Esophagus squamous epithelium (tissue), 5 donors: ENCODE data around the gene KIF2A. TPM values are rescaled to one million over a fixed set of nuclear protein-coding genes. Genes with fewer than 3 reads are reported as not detected.

Source experiments
- DNase-seq: peaks from one replicate; lab custom pipeline; 2025; lab: John Stamatoyannopoulos, UW
- H3K27ac ChIP-seq, 4 donors: fragments of 200-600 bp; sonication (generic); one replicate each; pipeline ENCODE4 v1.5.1; 2016 to 2019; ENCODE audit warnings: mild to moderate bottlenecking in 1 of 4
- H3K27me3 ChIP-seq, 4 donors: fragments of 200-600 bp; sonication (generic); 1 replicate in 3 of 4; 2 replicates in 1 of 4; pipeline versions ENCODE4 v1.5.1 to v1.6.0; 2017 to 2021; ENCODE audit warnings: antibody characterized with exemption in 1 of 4
- H3K36me3 ChIP-seq, 3 donors: fragments of 200-600 bp; sonication (generic); one replicate each; pipeline ENCODE4 v1.5.1; 2016 to 2019
- H3K4me1 ChIP-seq, 3 donors: fragments of 200-600 bp; sonication (generic); one replicate each; pipeline ENCODE4 v1.5.1; 2017 to 2019
- H3K4me3 ChIP-seq, 4 donors: fragments of 200-600 bp; sonication (generic); 1 replicate in 3 of 4; 2 replicates in 1 of 4; pipeline ENCODE4 v1.5.1; 2016 to 2019; ENCODE audit warnings: mild to moderate bottlenecking in 2 of 4, moderate library complexity in 1 of 4
- H3K9me3 ChIP-seq, 3 donors: fragments of 200-600 bp; sonication (generic); one replicate each; pipeline ENCODE4 v1.5.1; 2016 to 2019
- CTCF ChIP-seq, 6 experiments: fragments of 450-650 bp in 4 of 6; fragments of 200-600 bp in 2 of 6; sonication (generic) in 2 of 6; IDR thresholded peaks; one replicate each; pipeline ENCODE4 v1.5.1; 2016 to 2019; ENCODE audit warnings: antibody characterized with exemption in 6 of 6, mild to moderate bottlenecking in 4 of 6, moderate library complexity in 4 of 6
- POLR2A ChIP-seq, 4 donors: fragments of 450-650 bp; IDR thresholded peaks; one replicate each; pipeline ENCODE4 v1.6.1; 2017; ENCODE audit warnings: antibody characterized with exemption in 4 of 4, mild to moderate bottlenecking in 4 of 4, moderate library complexity in 3 of 4
- WGBS, 2 donors: methylation state at CpG; one replicate each; pipeline ENCODE4 v1.1.5; 2018; 5-methylcytosine and 5-hydroxymethylcytosine counted together
- intact Hi-C: fragments of 100-400 bp; cut with DNase I; formaldehyde crosslinking; loops from one replicate; pipeline ENCODE4 v1.15.0; 2022
- total RNA-seq, 4 donors: library from RNA; depleted of rRNA; stranded (reverse); fragments of >200 nt; gene quantifications; one replicate each; pipeline ENCODE4 v1.1.0, GENCODE V29; 2016
- donor health status: DM: yes; HTN: yes; CAD: no.

The KIF2A gene
- total RNA-seq, 4 donors from 2014 or later, result 14.0 to 43.1 (median 26.4) TPM

DNA sequence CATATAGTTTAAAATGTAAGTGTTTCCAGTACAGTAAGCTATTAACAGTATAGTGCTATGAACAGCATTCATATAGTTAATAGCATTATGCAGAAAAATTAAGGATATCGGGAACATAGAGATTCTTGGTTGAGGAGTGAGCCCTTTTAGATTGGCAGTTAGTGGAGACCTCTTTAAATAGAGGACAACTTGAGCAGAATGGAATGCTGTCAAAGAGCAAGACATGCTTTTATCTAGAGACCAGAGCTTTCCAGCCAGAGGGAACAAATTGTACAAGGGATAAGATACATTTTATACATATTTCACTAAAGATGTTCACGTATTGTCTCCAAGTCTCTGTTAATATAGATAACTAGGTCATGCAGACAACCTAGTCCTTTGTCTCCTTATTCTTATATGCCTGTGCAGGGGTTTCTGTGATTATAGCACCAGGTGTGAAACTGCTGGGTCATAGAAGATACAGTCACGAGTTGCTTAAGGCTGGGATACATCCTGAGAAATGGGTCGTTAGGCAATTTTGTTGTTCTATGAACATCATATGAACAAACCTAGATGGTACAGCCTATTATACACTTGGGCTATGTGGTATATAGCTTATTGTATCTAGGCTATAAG is 112.6 kb downstream of the KIF2A start:
- Histone ChIP-seq H3K4me3 (no peak overlapping the region), H3K36me3 (peaks cover 0 to 11% (median 0%) of the 10 kb centered on the region in 3 donors), H3K4me1 (peaks cover 1 to 15% (median 5%) of the 10 kb centered on the region in 3 donors), H3K27ac (no peak overlapping the region), H3K9me3 (no peaks in the 10 kb centered on the region), H3K27me3 (no peaks in the 10 kb centered on the region)
- no peak for TF ChIP-seq POLR2A (IDR thresholded peaks at IDR 0.05)
- TF ChIP-seq CTCF (IDR thresholded peaks at IDR 0.05), result no peak
- WGBS, 2 donors, result 80 to 100% methylated on average over 4 of the region's 4 CpGs
- intact Hi-C loops, result no loop called here
- DNase-seq, result no peak

DNA sequence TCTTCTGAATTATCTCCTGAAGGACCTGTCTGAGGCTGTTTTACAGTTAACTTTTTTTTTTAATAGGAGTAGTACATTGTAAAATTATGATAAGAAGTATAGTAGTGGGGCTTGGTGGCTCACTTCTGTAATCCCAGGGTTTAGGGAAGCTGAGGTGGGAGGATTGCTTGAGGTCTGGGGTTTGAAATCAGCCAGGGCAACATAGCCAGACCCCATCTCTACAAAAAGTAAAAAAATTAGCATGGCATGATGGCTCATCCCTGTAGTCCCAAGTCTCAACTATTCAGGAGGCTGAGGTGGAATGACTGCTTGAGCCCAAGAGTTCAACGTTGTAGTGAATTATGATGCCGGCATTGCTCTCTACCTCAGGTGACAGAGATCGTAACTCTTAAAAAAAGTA is 113.6 kb downstream of the KIF2A start:
- H3K4me1 ChIP-seq, result peaks cover 0 to 5% (median 0%) of the 10 kb centered on the region in 3 donors

GRCh38 chr5:62421414-62421813 is 115.4 kb downstream of the KIF2A start:
- Histone ChIP-seq H3K4me1 (no peaks in the 10 kb centered on the region), H3K9me3 (no peaks in the 10 kb centered on the region), H3K27ac (no peak overlapping the region), H3K4me3 (no peak overlapping the region), H3K36me3 (peaks cover 0 to 11% (median 0%) of the 10 kb centered on the region in 3 donors), H3K27me3 (no peaks in the 10 kb centered on the region)
- no peak for DNase-seq
- intact Hi-C loops, result no loop called here
- no peak for TF ChIP-seq CTCF (IDR thresholded peaks at IDR 0.05)
- TF ChIP-seq POLR2A (IDR thresholded peaks at IDR 0.05), result no peak
- 68 to 89% methylated on average over 1 of the region's 1 CpG for WGBS, 2 donors

More for the DNA sequence above, 113.6 kb downstream of the KIF2A start:
- Histone ChIP-seq H3K27ac (no peak overlapping the region), H3K4me3 (no peak overlapping the region), H3K27me3 (no peaks in the 10 kb centered on the region), H3K9me3 (no peaks in the 10 kb centered on the region), H3K36me3 (peaks cover 0 to 11% (median 0%) of the 10 kb centered on the region in 3 donors)
- TF ChIP-seq POLR2A (IDR thresholded peaks at IDR 0.05), result no peak
- TF ChIP-seq CTCF (IDR thresholded peaks at IDR 0.05), result no peak
- intact Hi-C loops, result no loop called here
- DNase-seq, result no peak
- 100% methylated on average over 3 of the region's 3 CpGs for WGBS, 2 donors

- no peak for DNase-seq
- no peaks in the 10 kb centered on the region for H3K27me3 ChIP-seq
- no peaks in the 10 kb centered on the region for H3K9me3 ChIP-seq
- TF ChIP-seq CTCF (IDR thresholded peaks at IDR 0.05) (no peak), POLR2A (IDR thresholded peaks at IDR 0.05) (no peak)
- no peak overlapping the region for H3K27ac ChIP-seq
- no peaks in the 10 kb centered on the region for H3K4me1 ChIP-seq
- WGBS, 2 donors, result 80 to 85% methylated on average over 1 of the region's 1 CpG
- H3K36me3 ChIP-seq, result no peaks in the 10 kb centered on the region
- intact Hi-C loops, result no loop called here
- H3K4me3 ChIP-seq, result no peak overlapping the region
Observed at GRCh38 chr5:62424763-62425162, 118.8 kb downstream of the KIF2A start.

- WGBS, 2 donors, result 75 to 81% methylated on average over 11 of the region's 11 CpGs
Observed at GRCh38 chr5:62431735-62432620, 126.0 kb downstream of the KIF2A start.

More at GRCh38 chr5:62431735-62432620, 126.0 kb downstream of the KIF2A start:
- peaks cover 0 to 21% (median 0%) of the 10 kb centered on the region in 3 donors for H3K4me1 ChIP-seq
- TF ChIP-seq POLR2A (IDR thresholded peaks at IDR 0.05) (no peak), CTCF (IDR thresholded peaks at IDR 0.05) (no peak)
- no peak overlapping the region for H3K4me3 ChIP-seq
- intact Hi-C loops, result no loop called here
- no peaks in the 10 kb centered on the region for H3K36me3 ChIP-seq
- peak overlapping the region in 3 of 4 donors; percentile 11 to 65 (median 57) for H3K27ac ChIP-seq
- H3K9me3 ChIP-seq, result no peaks in the 10 kb centered on the region
- DNase-seq, result no peak
- no peaks in the 10 kb centered on the region for H3K27me3 ChIP-seq
